Activated naive CD4-positive, alpha-beta T cell treated with Interleukin-2 at 50 U/mL for 16 hours (primary cell): ENCODE results near the gene FAM20C.
"Not testable (repeated sequence)": the region's sequence is repeated elsewhere in the genome, so short reads cannot be mapped to it uniquely, and the experiment has no call there.

Experiments
- DNase-seq: peaks from one replicate; pipeline ENCODE4 v3.0.0-alpha.2; 2020

FAM20C gene

GRCh38 chr7:230274-230673 is 37.9 kb downstream of the FAM20C start:
- no peak for DNase-seq

DNA sequence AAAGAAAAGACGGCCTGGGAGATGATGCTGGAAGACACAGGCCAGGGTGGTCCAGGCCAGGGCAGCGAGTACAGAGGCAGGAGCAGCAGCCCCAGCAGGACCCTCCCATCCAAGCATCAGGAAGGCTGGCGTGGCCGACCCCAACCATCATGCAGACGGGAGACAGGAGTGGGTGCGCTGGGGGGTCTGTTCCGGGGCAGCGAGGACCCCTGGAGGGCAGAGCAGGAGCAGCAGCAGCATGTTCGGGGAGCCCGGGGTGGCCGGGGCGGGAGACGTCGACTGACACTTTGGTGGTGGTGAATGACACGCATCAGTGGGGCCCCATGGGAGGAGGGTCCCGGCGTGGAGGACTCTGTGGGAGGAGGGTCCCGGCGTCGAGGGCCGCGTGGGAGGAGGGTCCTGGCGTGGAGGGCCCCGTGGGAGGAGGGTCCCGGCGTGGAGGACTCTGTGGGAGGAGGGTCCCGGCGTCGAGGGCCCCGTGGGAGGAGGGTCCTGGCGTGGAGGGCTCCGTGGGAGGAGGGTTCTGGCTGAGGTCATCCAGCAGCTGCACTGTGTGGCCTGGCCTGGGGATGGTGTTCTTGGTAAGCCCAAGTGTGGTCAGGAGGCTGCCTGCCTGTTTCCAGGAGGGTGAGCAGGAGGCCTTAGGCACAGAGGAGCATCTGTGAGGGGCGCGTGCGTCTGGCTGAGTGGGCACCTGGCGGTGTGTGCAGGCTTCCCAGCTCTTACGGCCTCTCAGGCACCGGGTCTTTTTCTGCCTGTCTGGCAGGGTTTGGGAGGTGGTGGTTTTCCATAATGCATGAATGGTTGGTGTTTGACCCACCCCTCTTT is 38.9 kb downstream of the FAM20C start:
- no peak for DNase-seq

GRCh38 chr7:231858-232246 is 39.5 kb downstream of the FAM20C start:
- no peak for DNase-seq

GRCh38 chr7:232410-233248 is 40.3 kb downstream of the FAM20C start:
- DNase-seq, result no peak

GRCh38 chr7:233249-234035 is 41.1 kb downstream of the FAM20C start:
- DNase-seq, result no peak

- no peak for DNase-seq
Observed at GRCh38 chr7:234051-234707, 41.8 kb downstream of the FAM20C start.

- no peak for DNase-seq
Observed at GRCh38 chr7:234708-235553, 42.6 kb downstream of the FAM20C start.

- DNase-seq, result no peak
Observed at GRCh38 chr7:235576-236395, 43.4 kb downstream of the FAM20C start.

- DNase-seq, result no peak
Observed at GRCh38 chr7:236967-237366, 44.6 kb downstream of the FAM20C start.

DNA sequence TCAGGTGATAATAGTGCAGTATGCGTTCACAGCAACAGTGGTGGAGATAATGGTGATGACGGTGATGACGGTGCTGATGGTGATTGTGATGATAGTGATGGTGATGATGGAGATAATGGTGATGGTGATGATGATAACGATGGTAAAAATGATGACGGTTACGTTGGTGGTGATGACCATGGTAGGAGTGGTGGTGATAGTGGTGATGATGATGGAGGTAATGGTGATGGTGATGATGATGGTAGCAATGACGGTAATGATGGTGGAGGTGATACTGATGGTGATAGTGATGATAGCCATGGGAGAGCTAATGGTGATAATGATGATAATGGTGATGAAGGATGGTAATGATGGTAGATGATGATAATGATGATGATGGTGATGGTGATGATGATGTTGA is 45.0 kb downstream of the FAM20C start:
- DNase-seq, result no peak

- no peak for DNase-seq
Observed at GRCh38 chr7:240146-240676, 47.8 kb downstream of the FAM20C start.

DNA sequence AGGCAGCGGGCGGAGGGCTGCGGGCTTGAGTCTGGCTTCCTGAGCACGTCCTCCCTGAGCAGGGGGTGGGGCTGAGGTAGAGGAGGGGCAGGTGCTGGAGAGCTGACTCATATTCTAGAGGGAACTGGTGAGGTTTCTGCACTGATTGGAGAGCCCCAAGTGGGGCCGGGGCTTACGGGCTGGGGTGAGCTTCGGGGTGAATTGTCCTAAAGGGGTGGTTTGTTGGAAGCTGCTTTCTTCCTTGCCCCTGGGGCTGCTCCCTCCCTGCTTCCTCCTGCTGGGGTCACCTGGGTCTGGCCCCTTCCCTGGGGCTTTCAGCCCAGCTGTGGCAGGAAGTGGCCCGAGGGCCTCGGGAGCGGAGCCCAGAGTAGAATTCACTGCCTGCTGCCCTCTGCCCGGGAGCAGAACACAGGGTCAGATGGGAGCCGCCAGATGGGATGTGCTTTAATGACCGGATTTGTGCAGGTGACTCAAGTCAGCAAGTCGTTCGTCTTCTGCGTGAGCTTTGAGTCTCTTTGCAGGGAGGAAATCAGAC is 48.6 kb downstream of the FAM20C start:
- DNase-seq, result no peak

DNA sequence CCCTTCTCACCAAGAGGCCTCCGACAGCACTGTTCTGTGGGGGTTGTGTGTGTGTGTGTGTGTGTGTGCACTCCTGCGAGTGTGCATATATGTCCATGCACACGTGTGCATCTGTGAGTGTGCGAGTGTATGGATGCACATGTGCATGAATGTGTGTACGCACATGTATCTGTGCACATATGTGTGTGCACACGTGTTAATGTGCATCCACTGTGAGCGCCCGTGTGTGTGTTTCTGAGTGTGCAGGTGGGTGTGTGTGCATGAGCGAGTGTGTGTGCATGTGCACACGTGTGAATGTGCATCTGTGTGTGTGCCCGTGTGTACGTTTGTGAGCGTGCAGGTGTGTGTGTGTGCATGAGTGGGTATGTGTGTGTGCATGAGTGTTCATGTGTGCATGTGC is 49.1 kb downstream of the FAM20C start:
- DNase-seq, result no peak

DNA sequence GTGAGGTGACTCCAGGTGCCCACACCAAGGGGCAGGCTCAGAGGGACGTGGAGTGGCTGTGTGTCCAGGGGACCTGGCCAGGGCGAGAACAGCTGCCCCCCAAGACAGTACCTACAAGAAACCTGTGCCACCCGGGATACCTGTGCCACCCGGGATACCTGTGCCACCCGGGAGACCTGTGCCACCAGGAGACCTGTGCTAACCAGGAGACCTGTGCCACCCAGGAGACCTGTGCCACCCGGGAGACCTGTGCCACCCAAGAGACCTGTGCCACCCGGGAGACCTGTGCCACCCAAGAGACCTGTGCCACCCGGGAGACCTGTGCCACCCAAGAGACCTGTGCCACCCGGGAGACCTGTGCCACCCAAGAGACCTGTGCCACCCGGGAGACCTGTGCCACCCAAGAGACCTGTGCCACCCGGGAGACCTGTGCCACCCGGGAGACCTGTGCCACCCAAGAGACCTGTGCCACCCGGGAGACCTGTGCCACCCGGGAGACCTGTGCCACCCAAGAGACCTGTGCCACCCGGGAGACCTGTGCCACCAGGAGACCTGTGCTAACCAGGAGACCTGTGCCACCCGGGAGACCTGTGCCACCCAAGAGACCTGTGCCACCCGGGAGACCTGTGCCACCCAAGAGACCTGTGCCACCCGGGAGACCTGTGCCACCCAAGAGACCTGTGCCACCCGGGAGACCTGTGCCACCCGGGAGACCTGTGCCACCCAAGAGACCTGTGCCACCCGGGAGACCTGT is 50.6 kb downstream of the FAM20C start:
- not testable (repeated sequence) for DNase-seq

GRCh38 chr7:243580-243978 is 51.2 kb downstream of the FAM20C start:
- not testable (repeated sequence) for DNase-seq

- DNase-seq, result no peak
Observed at GRCh38 chr7:244974-245373, 52.6 kb downstream of the FAM20C start.

DNA sequence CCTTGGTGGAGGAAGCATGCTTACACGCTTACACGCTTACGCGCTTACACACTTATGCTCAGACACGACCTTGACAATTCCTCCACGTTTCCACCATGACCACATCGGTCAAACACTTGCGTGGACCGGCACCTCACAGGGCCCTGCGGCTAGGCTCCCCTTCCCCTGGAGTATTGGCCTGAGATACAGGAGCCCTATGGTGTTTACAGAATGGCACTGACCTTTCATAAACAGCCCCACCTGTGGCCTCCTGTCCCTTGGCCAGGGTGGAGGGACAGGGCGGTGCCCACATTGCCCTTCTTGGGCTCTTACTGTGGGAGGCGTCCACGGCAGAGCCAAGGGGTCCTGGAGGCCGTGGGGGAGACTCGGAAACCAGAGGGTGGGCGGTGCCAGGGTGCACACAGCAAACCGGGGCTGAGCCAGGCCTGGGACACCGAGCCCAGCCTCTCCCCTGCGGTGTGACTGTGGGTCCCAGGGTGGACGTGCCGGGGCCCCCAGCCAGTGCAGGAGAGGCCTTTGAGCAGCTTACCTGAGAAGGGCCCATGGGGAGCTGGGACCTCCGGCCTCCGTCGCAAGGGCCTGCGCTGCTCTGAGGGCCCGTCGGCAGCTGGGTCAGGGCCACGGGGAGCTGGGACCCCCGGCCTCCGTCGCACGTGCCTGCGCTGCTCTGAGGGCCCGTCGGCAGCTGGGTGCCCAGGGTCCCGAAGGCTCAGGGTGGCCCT is 53.4 kb downstream of the FAM20C start:
- no peak for DNase-seq

DNA sequence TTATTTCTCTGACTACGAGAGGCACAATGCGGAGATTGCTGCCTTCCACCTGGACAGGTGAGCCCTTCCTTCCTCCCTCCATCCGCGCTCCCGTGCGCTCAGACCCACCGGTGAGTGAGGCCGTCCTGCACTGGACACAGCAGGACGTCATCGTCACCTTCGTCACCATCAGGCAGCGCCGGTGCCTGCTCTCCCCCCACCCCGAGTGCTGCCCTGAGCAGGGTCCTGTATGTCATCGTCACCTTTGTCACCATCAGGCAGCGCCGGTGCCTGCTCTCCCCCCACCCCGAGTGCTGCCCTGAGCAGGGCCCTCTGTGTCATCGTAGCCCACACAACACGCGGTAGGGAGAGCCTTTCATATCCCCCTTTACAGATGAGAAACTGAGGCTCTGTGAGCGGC is 54.1 kb downstream of the FAM20C start:
- DNase-seq, result no peak

DNA sequence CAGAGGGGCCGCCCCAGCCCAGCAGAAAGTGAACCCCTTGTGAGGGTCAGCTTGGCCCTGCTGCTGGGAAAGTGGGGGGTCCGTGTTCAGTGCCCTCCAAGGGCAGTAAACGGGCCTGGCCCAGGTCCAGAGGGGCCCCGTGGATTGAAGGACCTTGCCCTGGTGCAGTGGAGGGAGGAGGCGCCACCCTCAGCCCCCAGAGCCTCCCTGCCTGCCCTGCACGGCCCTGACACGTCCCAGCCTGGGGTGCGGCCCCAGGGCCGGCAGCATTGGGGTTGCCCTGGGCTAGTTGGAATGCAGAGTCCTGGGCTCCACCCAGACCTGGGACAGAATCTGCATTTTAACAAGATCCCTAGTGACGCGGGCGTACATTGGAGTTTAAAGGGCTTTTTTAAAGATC is 54.8 kb downstream of the FAM20C start:
- no peak for DNase-seq
